Measurements from ENCODE around the gene BORCS8.
"Not testable (repeated sequence)": the region's sequence is repeated elsewhere in the genome, so short reads cannot be mapped to it uniquely, and the experiment has no call there.

Gene BORCS8

GRCh38 chr19:19223636-19224035 is 31.7 kb upstream of the BORCS8 start:
- Mint-ChIP-seq H3K27ac (no peak overlapping the region), H3K4me1 (ENCODE audit: low read depth) (no peaks in the 10 kb centered on the region), H3K9me3 (no peaks in the 10 kb centered on the region), H3K4me3 (no peak overlapping the region), H3K36me3 (ENCODE audit: low read depth) (no peaks in the 10 kb centered on the region), H3K27me3 (peaks cover 16% of the 10 kb centered on the region)

- H3K27me3 Mint-ChIP-seq, result peaks cover 10% of the 10 kb centered on the region
- no peak overlapping the region for H3K4me3 Mint-ChIP-seq
- H3K36me3 Mint-ChIP-seq (ENCODE audit: low read depth), result no peaks in the 10 kb centered on the region
- no peaks in the 10 kb centered on the region for H3K9me3 Mint-ChIP-seq
- no peaks in the 10 kb centered on the region for H3K4me1 Mint-ChIP-seq (ENCODE audit: low read depth)
- no peak overlapping the region for H3K27ac Mint-ChIP-seq
Observed at GRCh38 chr19:19223060-19223459, 31.1 kb upstream of the BORCS8 start.

- not testable (repeated sequence) for H3K36me3 Mint-ChIP-seq (ENCODE audit: low read depth); H3K9me3 Mint-ChIP-seq; H3K27ac Mint-ChIP-seq; H3K4me3 Mint-ChIP-seq; H3K4me1 Mint-ChIP-seq (ENCODE audit: low read depth)
- peaks cover 13% of the 10 kb centered on the region for H3K27me3 Mint-ChIP-seq
Observed at GRCh38 chr19:19221000-19221399, 29.0 kb upstream of the BORCS8 start.

- Mint-ChIP-seq H3K27me3 (peaks cover 25% of the 10 kb centered on the region), H3K36me3 (ENCODE audit: low read depth) (no peaks in the 10 kb centered on the region), H3K4me1 (ENCODE audit: low read depth) (no peaks in the 10 kb centered on the region), H3K9me3 (no peaks in the 10 kb centered on the region), H3K4me3 (no peak overlapping the region), H3K27ac (no peak overlapping the region)
Observed at GRCh38 chr19:19218911-19219310, 27.0 kb upstream of the BORCS8 start.

GRCh38 chr19:19217099-19217498 is 25.1 kb upstream of the BORCS8 start:
- Mint-ChIP-seq H3K36me3 (ENCODE audit: low read depth) (no peaks in the 10 kb centered on the region), H3K4me3 (no peak overlapping the region), H3K27me3 (peaks cover 32% of the 10 kb centered on the region), H3K4me1 (ENCODE audit: low read depth) (no peaks in the 10 kb centered on the region), H3K9me3 (no peaks in the 10 kb centered on the region), H3K27ac (no peak overlapping the region)

- Mint-ChIP-seq H3K27me3 (peaks cover 39% of the 10 kb centered on the region), H3K4me3 (no peak overlapping the region), H3K4me1 (ENCODE audit: low read depth) (no peaks in the 10 kb centered on the region), H3K27ac (no peak overlapping the region), H3K9me3 (no peaks in the 10 kb centered on the region), H3K36me3 (ENCODE audit: low read depth) (no peaks in the 10 kb centered on the region)
Observed at GRCh38 chr19:19215792-19216191, 23.8 kb upstream of the BORCS8 start.

- Mint-ChIP-seq H3K4me1 (ENCODE audit: low read depth) (no peaks in the 10 kb centered on the region), H3K27ac (no peak overlapping the region), H3K27me3 (peaks cover 44% of the 10 kb centered on the region), H3K9me3 (no peaks in the 10 kb centered on the region), H3K36me3 (ENCODE audit: low read depth) (no peaks in the 10 kb centered on the region), H3K4me3 (no peak overlapping the region)
Observed at GRCh38 chr19:19214892-19215291, 22.9 kb upstream of the BORCS8 start.

GRCh38 chr19:19214159-19214490 is 22.2 kb upstream of the BORCS8 start:
- H3K4me3 Mint-ChIP-seq, result no peak overlapping the region
- H3K9me3 Mint-ChIP-seq, result no peaks in the 10 kb centered on the region
- H3K27ac Mint-ChIP-seq, result no peak overlapping the region
- no peaks in the 10 kb centered on the region for H3K36me3 Mint-ChIP-seq (ENCODE audit: low read depth)
- H3K4me1 Mint-ChIP-seq (ENCODE audit: low read depth), result no peaks in the 10 kb centered on the region
- H3K27me3 Mint-ChIP-seq, result peaks cover 44% of the 10 kb centered on the region

GRCh38 chr19:19213426-19214158 is 21.6 kb upstream of the BORCS8 start:
- Mint-ChIP-seq H3K27ac (no peak overlapping the region), H3K9me3 (no peaks in the 10 kb centered on the region)

GRCh38 chr19:19212916-19213315 is 21.0 kb upstream of the BORCS8 start:
- Mint-ChIP-seq H3K27ac (no peak overlapping the region), H3K4me1 (ENCODE audit: low read depth) (no peaks in the 10 kb centered on the region), H3K9me3 (no peaks in the 10 kb centered on the region), H3K27me3 (peaks cover 44% of the 10 kb centered on the region), H3K36me3 (ENCODE audit: low read depth) (no peaks in the 10 kb centered on the region), H3K4me3 (no peak overlapping the region)

More at GRCh38 chr19:19213426-19214158, 21.6 kb upstream of the BORCS8 start:
- Mint-ChIP-seq H3K36me3 (ENCODE audit: low read depth) (no peaks in the 10 kb centered on the region), H3K4me3 (no peak overlapping the region), H3K4me1 (ENCODE audit: low read depth) (no peaks in the 10 kb centered on the region), H3K27me3 (peaks cover 44% of the 10 kb centered on the region)

GRCh38 chr19:19211499-19212420 is 19.8 kb upstream of the BORCS8 start, which contains the start of gene NCAN:
Gene NCAN (plus strand): TSS chr19:19211958. CDS start chr19:19216954, 4,996 bp downstream.
- no peaks in the 10 kb centered on the region for H3K36me3 Mint-ChIP-seq (ENCODE audit: low read depth)
- no peak within 1 kb of the TSS for H3K27ac Mint-ChIP-seq
- H3K27me3 Mint-ChIP-seq, result peaks cover 45% of the 10 kb centered on the region
- no peaks in the 10 kb centered on the region for H3K9me3 Mint-ChIP-seq
- H3K4me3 Mint-ChIP-seq, result no peak within 1 kb of the TSS
- peaks cover 11% of the 10 kb centered on the region for H3K4me1 Mint-ChIP-seq (ENCODE audit: low read depth)

- Mint-ChIP-seq H3K27me3 (peaks cover 33% of the 10 kb centered on the region), H3K9me3 (no peaks in the 10 kb centered on the region), H3K4me3 (no peak overlapping the region), H3K4me1 (ENCODE audit: low read depth) (peaks cover 12% of the 10 kb centered on the region), H3K27ac (no peak overlapping the region), H3K36me3 (ENCODE audit: low read depth) (no peaks in the 10 kb centered on the region)
Observed at GRCh38 chr19:19209372-19209771, 17.4 kb upstream of the BORCS8 start.

GRCh38 chr19:19207637-19208572 is 16.0 kb upstream of the BORCS8 start:
- H3K27me3 Mint-ChIP-seq, result peaks cover 19% of the 10 kb centered on the region
- no peak overlapping the region for H3K4me3 Mint-ChIP-seq
- H3K27ac Mint-ChIP-seq, result no peak overlapping the region
- no peaks in the 10 kb centered on the region for H3K9me3 Mint-ChIP-seq
- H3K36me3 Mint-ChIP-seq (ENCODE audit: low read depth), result peaks cover under 1% of the 10 kb centered on the region
- peaks cover 15% of the 10 kb centered on the region for H3K4me1 Mint-ChIP-seq (ENCODE audit: low read depth)

GRCh38 chr19:19206938-19207337 is 15.0 kb upstream of the BORCS8 start:
- H3K9me3 Mint-ChIP-seq, result no peaks in the 10 kb centered on the region
- H3K27ac Mint-ChIP-seq, result no peak overlapping the region
- H3K4me3 Mint-ChIP-seq, result no peak overlapping the region

More at GRCh38 chr19:19206938-19207337, 15.0 kb upstream of the BORCS8 start:
- H3K36me3 Mint-ChIP-seq (ENCODE audit: low read depth), result peaks cover 11% of the 10 kb centered on the region
- peaks cover 17% of the 10 kb centered on the region for H3K27me3 Mint-ChIP-seq
- peaks cover 25% of the 10 kb centered on the region for H3K4me1 Mint-ChIP-seq (ENCODE audit: low read depth)

All from stimulated activated naive CD8-positive, alpha-beta T cell treated with anti-CD3 and anti-CD28 coated beads, Interleukin-15, Interleukin-2, amounts not matched to agents 100 ng/mL and 50 ng/mL, for 24 hours (primary cell).